Kidney (tissue), 14 donors: ENCODE measurements around the gene ZNF473. TPM values are rescaled to one million over a fixed set of nuclear protein-coding genes. Genes with fewer than 3 reads are reported as not detected.

Experiments used
- DNase-seq, 5 donors: peaks; one replicate each; pipeline ENCODE4 v3.0.0-alpha.2; 2013 to 2020
- FAIRE-seq: peaks from 2 replicates; lab custom pipeline; 2012; peaks lifted over from hg19 to GRCh38; lab: Jason Lieb, UNC
- H3K27ac ChIP-seq, 2 donors: one replicate each; pipeline ENCODE4 v1.7.0; 2013; ENCODE audit warnings: low read depth in 2 of 2, low read length in 2 of 2, inconsistent platforms in 1 of 2
- H3K27me3 ChIP-seq: one replicate; pipeline ENCODE4 v1.7.1; 2013; ENCODE audit warnings: low read length, inconsistent platforms; ENCODE audit not compliant: control insufficient read depth, insufficient read depth
- H3K36me3 ChIP-seq, 3 donors: one replicate each; pipeline versions ENCODE4 v1.7.0 to v1.7.1; 2013; ENCODE audit warnings: low read length in 3 of 3, control low read depth in 1 of 3, inconsistent platforms in 1 of 3; ENCODE audit not compliant: insufficient read depth in 3 of 3, control insufficient read depth in 2 of 3
- H3K4me1 ChIP-seq, 3 donors: one replicate each; pipeline versions ENCODE4 v1.7.0 to v1.7.1; 2013; ENCODE audit warnings: low read length in 3 of 3, inconsistent platforms in 1 of 3, low read depth in 1 of 3; ENCODE audit not compliant: control insufficient read depth in 2 of 3, insufficient read depth in 2 of 3
- H3K4me3 ChIP-seq, 3 donors: one replicate each; pipeline versions ENCODE4 v1.7.0 to v1.8.1; 2013; ENCODE audit warnings: low read length in 3 of 3, control low read depth in 1 of 3, inconsistent platforms in 1 of 3
- H3K9ac ChIP-seq, 3 donors: one replicate each; pipeline versions ENCODE4 v1.7.0 to v1.7.1; 2013; ENCODE audit warnings: low read length in 3 of 3, control low read depth in 1 of 3, inconsistent platforms in 1 of 3
- H3K9me3 ChIP-seq, 3 donors: one replicate each; pipeline versions ENCODE4 v1.7.0 to v1.7.1; 2013; ENCODE audit warnings: low read length in 3 of 3, control low read depth in 1 of 3, inconsistent platforms in 1 of 3; ENCODE audit not compliant: control insufficient read depth in 2 of 3, insufficient read depth in 1 of 3
- intact Hi-C: fragments of 100-400 bp; cut with DNase I; formaldehyde crosslinking; loops from one replicate; pipeline ENCODE4 v1.11.1; 2022
- polyA plus RNA-seq: library from polyadenylated mRNA; stranded (reverse); fragments of 350-450 nt; fragmentation: Illumina TruSeq; extraction: RNeasy Lipid Tissue Mini Kit (QIAGEN cat#74804); gene quantifications from one replicate; pipeline ENCODE4 v1.2.3, GENCODE V29; 2014; ENCODE audit warnings: low read depth, low replicate concordance; ENCODE audit not compliant: insufficient read depth
- total RNA-seq: library from RNA; stranded (reverse); fragmentation: NEBNext Ultra II Directional; extraction: Animal tissue kit (Norgen Biotek cat#: 25700); gene quantifications from one replicate; pipeline ENCODE4 v1.2.1, GENCODE V29; 2021
- TF ChIP-seq, protein P1 (sequence below): IDR thresholded peaks from 3 replicates; pipeline ENCODE4 v1.5.1; 2012; ENCODE audit warnings: mild to moderate bottlenecking, moderate library complexity, borderline replicate concordance; ENCODE audit not compliant: insufficient read depth; ENCODE audit errors: extremely low read depth
- donor health status: control.
- donor health status: control.
- donor health status: control.
- donor health status: control.
- donor health status: control.
- donor health status: DM: yes; HTN: yes; CAD: no.
- donor health status: Normal renal cell carcinoma (clear cell type).

ZNF473 gene
- total and polyA plus RNA-seq, 2 donors from 2014 or later, result 2.6 to 10.7 TPM

DNA sequence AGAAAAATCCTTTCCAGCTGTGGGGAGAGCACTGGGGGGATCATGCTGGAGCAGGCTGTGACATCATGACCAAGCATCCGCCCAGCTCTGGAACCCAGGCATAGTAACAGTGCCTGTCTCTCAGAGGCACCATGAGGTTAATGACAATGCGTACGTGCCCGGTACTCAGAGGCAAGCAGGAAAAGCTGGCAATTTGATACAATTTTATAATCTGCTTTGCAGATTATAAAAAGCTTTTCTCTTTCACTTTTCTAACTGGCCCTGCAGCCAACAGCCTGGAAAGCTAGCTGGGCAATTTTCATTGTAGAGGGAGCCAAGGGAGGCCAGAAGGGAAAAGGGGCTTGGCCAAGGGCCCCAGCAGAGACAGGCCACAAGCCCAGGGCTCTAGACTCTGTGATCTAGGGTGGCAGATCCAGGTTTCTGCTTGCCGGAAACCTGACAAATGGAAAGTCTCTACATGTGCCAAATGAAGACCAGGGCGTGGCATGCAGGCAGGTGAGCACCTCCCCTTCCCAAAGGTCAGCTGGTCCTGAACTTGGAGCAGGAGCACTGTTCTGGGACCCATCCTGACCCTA, 23.3 kb upstream of the ZNF473 start:
- Histone ChIP-seq H3K4me3 (no peak overlapping the region), H3K27ac (no peak overlapping the region), H3K9ac (no peak overlapping the region), H3K4me1 (no peaks in the 10 kb centered on the region), H3K36me3 (peaks cover 0 to 60% (median 57%) of the 10 kb centered on the region in 3 donors), H3K27me3 (no peaks in the 10 kb centered on the region), H3K9me3 (no peaks in the 10 kb centered on the region)
- no peak for DNase-seq
- intact Hi-C loops, result no loop called here
- no peak for FAIRE-seq
- TF ChIP-seq, protein P1, sequence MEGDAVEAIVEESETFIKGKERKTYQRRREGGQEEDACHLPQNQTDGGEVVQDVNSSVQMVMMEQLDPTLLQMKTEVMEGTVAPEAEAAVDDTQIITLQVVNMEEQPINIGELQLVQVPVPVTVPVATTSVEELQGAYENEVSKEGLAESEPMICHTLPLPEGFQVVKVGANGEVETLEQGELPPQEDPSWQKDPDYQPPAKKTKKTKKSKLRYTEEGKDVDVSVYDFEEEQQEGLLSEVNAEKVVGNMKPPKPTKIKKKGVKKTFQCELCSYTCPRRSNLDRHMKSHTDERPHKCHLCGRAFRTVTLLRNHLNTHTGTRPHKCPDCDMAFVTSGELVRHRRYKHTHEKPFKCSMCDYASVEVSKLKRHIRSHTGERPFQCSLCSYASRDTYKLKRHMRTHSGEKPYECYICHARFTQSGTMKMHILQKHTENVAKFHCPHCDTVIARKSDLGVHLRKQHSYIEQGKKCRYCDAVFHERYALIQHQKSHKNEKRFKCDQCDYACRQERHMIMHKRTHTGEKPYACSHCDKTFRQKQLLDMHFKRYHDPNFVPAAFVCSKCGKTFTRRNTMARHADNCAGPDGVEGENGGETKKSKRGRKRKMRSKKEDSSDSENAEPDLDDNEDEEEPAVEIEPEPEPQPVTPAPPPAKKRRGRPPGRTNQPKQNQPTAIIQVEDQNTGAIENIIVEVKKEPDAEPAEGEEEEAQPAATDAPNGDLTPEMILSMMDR, result no peak

DNA sequence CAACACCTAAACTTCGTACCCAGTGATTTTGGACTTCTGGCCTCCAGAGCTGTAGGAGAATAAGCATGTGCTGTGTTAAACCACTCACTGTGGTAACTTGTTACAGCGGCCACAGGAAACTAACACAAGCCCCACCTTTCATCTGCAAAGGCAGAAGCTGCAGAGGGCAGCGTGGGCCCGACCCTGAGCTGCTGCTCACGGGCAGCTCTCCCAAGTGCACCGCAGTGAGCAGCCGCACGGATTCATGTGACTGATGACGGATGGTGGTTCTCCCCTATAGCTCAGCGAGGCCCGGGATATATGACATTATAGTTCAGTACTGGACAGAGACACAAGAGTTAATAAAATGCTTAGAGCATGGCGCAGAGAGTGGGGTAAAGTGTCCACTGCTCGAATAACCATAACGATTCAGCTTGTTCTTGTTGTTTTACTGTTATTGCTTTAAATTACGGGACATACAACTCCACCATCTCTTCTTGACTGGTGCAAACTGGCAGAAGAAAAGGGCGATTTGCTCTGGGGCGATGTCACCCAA, 22.5 kb upstream of the ZNF473 start:
- H3K9ac ChIP-seq, result no peak overlapping the region
- no peak overlapping the region for H3K27ac ChIP-seq
- H3K4me3 ChIP-seq, result no peak overlapping the region
- H3K9me3 ChIP-seq, result no peaks in the 10 kb centered on the region
- H3K36me3 ChIP-seq, result peaks cover 2 to 61% (median 60%) of the 10 kb centered on the region in 3 donors
- intact Hi-C loops, result no loop called here
- DNase-seq (no peak), FAIRE-seq (no peak)
- no peaks in the 10 kb centered on the region for H3K27me3 ChIP-seq
- no peaks in the 10 kb centered on the region for H3K4me1 ChIP-seq
- TF ChIP-seq, protein P1, result no peak

DNA sequence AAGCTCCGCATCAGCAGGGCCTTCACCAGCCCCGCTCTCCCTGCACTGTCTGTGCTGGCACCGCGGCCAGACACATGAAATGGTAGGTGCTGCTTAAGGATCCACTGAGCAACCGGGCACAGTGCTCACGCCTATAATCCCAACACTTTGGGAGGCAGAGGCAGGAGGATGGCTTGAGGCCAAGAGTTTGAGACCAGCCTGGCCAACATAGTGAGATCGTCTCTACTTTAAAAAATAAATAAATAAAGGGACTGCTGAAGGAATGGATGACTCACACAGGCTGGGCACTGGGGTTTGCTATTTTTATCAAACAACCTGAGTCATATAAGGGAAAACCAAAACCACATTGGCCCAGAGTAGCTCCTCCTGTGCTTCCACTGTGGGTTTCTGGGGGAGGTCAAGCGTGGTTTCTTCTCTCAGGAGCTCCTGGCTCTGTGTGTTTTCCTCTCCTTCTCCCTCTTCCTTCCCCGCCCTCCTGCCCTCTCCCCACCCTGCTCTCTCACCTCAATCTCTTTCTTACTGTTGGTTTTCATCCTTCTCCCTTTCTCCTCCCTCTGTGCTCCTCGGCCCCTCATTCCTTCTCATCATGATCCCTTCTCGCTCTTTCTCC, 21.9 kb upstream of the ZNF473 start:
- Histone ChIP-seq H3K27ac (peak overlapping the region in 1 of 2 donors; percentile 14), H3K4me1 (no peaks in the 10 kb centered on the region), H3K9ac (no peak overlapping the region), H3K9me3 (no peaks in the 10 kb centered on the region), H3K4me3 (no peak overlapping the region), H3K27me3 (no peaks in the 10 kb centered on the region), H3K36me3 (peaks cover 2 to 66% (median 62%) of the 10 kb centered on the region in 3 donors)
- FAIRE-seq (no peak), DNase-seq (no peak)
- intact Hi-C loops, result no loop called here
- TF ChIP-seq, protein P1, result no peak
